ENCODE data around the gene FUCA1.

FUCA1 gene

GRCh38 chr1:23799570-23800399 is 68.3 kb downstream of the FUCA1 start:
- DNase-seq = no peak

GRCh38 chr1:23799255-23799569 is 68.9 kb downstream of the FUCA1 start:
- DNase-seq = no peak

DNA sequence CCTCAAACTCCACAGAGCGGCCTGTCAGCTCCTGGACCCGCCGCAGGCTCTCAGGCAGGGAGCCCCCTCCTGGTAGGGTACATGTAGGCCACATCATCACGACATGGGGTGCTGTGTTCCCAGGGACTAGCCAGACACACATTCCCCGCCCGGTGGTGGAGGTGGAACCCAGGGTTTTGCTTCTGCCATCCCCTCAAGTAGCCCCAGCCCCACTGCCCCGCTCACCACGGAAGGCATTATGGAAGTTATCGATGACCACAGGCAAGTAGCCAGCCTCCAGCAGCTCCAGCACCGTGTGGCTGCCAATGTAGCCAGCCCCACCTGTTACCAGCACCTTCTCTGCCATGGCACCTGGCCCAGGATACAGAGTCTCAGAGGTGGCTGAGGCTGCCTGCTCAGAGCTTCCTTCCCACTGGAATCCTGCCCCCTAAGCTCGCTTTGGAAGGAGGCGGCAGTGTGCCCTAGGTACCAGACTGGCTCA is 69.4 kb downstream of the FUCA1 start:
- DNase-seq = no peak

DNA sequence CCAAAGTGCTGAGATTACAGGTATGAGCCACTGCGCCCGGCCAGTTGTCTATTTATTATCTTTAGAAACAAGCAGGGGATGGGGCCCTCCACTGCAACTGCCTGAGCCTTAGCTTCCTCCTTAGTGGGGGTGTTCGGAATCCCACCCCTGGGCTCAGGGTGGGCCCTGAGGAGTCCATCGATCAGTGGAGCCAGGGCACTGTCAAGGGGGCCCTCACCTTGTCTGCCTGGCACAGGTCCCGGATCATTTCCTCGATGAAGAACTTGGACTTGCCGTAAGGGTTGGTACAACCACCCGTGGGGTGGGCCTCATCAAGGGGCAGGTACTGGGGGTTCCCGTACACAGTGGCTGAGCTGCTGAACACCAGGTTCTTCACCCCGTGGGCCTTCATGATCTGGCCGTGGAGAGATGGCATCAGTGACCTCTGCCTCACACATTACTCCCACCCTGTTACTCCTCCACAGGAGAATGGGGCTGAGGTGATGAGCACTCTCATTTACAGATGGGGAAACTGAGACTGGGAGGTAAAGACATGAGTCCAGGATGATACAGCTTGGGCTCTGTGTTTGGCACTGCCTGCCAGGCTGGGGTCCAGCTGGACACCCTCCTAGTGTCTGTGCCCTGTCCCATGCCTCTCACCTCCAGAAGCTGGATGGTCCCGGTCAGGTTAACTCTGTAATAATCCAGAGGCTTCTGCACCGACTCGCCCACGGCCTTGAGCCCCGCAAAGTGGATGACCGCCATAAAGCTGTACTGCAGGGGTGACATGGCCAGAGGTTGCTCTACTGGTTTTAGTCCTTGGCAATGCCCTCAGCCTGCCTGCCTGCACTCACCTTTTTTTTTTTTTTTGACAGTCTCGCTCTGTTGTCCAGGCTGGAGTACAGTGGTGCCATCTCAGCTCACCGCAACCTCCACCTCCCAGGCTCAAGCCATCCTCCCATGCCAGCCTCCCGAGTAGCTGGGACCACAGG is 70.3 kb downstream of the FUCA1 start:
- no peak for DNase-seq

DNA sequence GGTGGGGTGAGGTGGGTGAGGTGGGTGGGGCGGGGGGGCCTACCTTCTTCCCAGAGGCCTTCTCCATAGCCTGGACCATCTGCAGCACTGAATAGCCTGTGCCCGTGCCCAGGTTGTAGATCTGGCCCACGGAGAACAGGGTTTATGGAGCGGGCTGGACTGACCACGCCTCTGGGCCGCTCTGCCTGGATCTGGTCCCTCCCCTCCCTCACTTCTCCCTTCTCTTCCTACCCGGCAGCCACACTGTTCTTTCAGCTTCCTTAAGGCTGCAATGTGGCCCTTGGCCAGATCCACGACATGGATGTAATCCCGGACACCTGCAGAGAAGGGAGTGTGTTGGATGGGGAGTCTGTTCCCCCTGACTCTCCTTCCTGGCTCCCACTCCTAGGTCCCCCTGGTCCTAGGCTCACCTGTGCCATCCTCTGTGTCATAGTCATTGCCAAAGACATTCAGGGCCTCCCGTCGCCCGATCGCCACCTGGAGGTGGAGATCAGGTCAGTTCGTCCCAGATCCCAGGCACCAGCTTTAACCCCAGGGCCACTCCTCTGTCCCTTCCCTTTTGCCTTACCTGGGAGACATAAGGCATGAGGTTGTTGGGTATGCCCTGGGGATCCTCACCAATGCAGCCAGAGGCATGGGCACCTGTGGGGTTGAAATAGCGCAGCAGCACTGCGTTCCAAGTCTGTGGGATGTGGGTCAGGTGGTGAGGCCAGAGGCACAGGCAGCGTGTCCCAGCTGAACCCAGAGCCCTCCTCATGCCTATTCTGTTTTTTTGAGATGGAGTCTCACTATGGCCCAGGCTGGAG is 71.4 kb downstream of the FUCA1 start:
- DNase-seq = no peak

DNA sequence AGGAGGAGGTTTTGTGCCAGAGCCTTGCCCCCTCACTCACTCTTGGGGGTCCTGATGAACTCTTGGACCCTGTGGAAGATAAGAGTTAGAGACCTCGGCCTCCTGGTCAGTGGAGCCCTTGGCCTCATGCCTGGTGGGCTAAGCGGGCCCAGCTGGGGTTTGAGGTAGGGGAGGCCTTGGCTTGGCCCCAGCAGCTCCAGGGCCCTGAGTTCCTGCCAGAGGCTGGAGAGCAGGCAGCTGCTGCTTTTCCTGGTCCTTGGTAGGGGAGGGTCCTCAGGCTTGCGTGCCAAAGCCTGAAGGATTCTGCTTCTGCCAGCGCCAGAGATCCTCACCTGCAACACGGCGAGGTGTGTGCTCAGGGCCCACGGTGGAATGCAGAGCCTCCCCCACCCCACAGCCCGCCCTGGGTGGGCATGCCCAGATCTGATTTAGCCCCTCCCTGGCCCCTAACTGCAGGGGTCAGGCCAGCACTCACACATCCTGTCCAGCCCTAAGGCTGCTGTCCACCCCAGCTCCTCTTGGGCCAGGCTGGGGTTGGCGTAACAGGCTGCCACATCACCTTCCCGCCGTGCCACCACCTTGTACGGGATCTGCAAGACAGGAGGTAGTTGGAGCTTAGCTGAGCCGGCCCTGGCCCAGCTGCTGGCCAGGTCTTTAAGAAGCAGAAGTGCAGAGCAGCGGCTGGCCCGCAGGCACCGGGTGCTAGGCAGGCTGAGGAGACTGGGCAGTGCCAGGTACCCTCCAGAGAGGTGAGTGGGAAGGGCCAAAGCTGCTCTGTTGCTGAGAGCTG is 72.2 kb downstream of the FUCA1 start:
- DNase-seq = no peak

Data from stimulated activated CD4-positive, alpha-beta T cell treated with anti-CD3 and anti-CD28 coated beads, Interleukin-4, amount 100 ng/mL, for 4 hours (primary cell).